Heart left ventricle (tissue), 16 donors: ENCODE results near the gene ARPC3. TPM values are rescaled to one million over a fixed set of nuclear protein-coding genes. Genes with fewer than 3 reads are reported as not detected.
"Not testable (repeated sequence)": the region's sequence is repeated elsewhere in the genome, so short reads cannot be mapped to it uniquely, and the experiment has no call there.

Experiments used
- ATAC-seq, 4 donors: fragments of 200-7000 bp; cut with Tn5 transposase; one replicate each; pipeline ENCODE4 v1.9.1; 2020 to 2022; ENCODE audit warnings: moderate library complexity in 4 of 4, mild to moderate bottlenecking in 3 of 4, moderate number of reproducible peaks in 1 of 4
- DNase-seq, 5 donors: peaks; one replicate each; pipeline ENCODE4 v3.0.0-alpha.2; 2020
- H3K27ac ChIP-seq, 12 donors: fragments of 200-600 bp; sonication (generic) in 4 of 12; one replicate each; pipeline versions ENCODE4 v1.5.0 to v1.8.0; 2016 to 2022; ENCODE audit warnings: mild to moderate bottlenecking in 2 of 12
- H3K27me3 ChIP-seq, 9 donors: fragments of 200-600 bp; sonication (generic) in 2 of 9; one replicate each; pipeline versions ENCODE4 v1.5.1 to v1.8.0; 2016 to 2022; ENCODE audit warnings: mild to moderate bottlenecking in 3 of 9
- H3K36me3 ChIP-seq, 9 donors: fragments of 200-600 bp; sonication (generic) in 2 of 9; one replicate each; pipeline versions ENCODE4 v1.5.0 to v1.8.0; 2018 to 2022; ENCODE audit warnings: mild to moderate bottlenecking in 2 of 9
- H3K4me1 ChIP-seq, 12 donors: fragments of 200-600 bp; sonication (generic) in 4 of 12; one replicate each; pipeline versions ENCODE4 v1.5.0 to v1.8.0; 2016 to 2022; ENCODE audit warnings: mild to moderate bottlenecking in 3 of 12
- H3K4me3 ChIP-seq, 12 donors: fragments of 200-600 bp; sonication (generic) in 4 of 12; one replicate each; pipeline versions ENCODE4 v1.5.0 to v1.8.0; 2017 to 2022; ENCODE audit warnings: mild to moderate bottlenecking in 9 of 12, moderate library complexity in 4 of 12
- H3K9me3 ChIP-seq, 12 donors: fragments of 200-600 bp; sonication (generic) in 4 of 12; one replicate each; pipeline versions ENCODE4 v1.5.0 to v1.8.0; 2016 to 2022; ENCODE audit warnings: mild to moderate bottlenecking in 1 of 12
- CTCF ChIP-seq, 12 donors: fragments of 200-600 bp; sonication (generic) in 4 of 12; IDR thresholded peaks; one replicate each; pipeline versions ENCODE4 v1.5.0 to v1.8.0; 2018 to 2022; ENCODE audit warnings: antibody characterized with exemption in 12 of 12, mild to moderate bottlenecking in 5 of 12
- POLR2A ChIP-seq, 2 donors: fragments of 450-650 bp; IDR thresholded peaks; one replicate each; pipeline ENCODE4 v1.6.1; 2017; ENCODE audit warnings: antibody characterized with exemption in 2 of 2, mild to moderate bottlenecking in 2 of 2, moderate library complexity in 2 of 2
- WGBS, 4 donors: extraction: QIAGEN DNeasy Blood & Tissue Kit in 2 of 4; methylation state at CpG; one replicate each; pipeline versions ENCODE4 v1.1.5 to v1.1.7; 2013 to 2018; 5-methylcytosine and 5-hydroxymethylcytosine counted together
- intact Hi-C, 10 donors: fragments of 100-400 bp; cut with DNase I; formaldehyde crosslinking; loops; one replicate each; pipeline versions ENCODE4 v1.11.1 to v1.14.2; 2022
- polyA plus RNA-seq, 2 donors: library from polyadenylated mRNA; stranded (reverse); fragments of 200-250 nt; gene quantifications; one replicate each; pipeline ENCODE4 v1.2.3, GENCODE V29; 2013
- total RNA-seq, 9 donors: library from RNA; depleted of rRNA in 2 of 9; stranded (reverse); fragments of >200 nt in 2 of 9; fragmentation: NEBNext Ultra II Directional in 3 of 9; extraction: Animal tissue kit (Norgen Biotek cat#: 25700) in 3 of 9; gene quantifications; one replicate each; pipeline versions ENCODE4 v1.1.0 to v1.2.4, GENCODE V29; 2016 to 2023
- donor health status: ischemic (EF 13 %, LVEDD 7.1; RV severe dilation, severe dysfunction).
- donor health status: healthy with polysubstance abuse.
- donor health status: DM: no; HTN: yes; CAD: no.
- donor health status: DM: no; HTN: no; CAD: no.
- donor health status: ischemic (EF 25% LVEDD 6.9; RV normal size, moderate dysfunction).
- donor health status: ischemic (EF 25% LVEDD 5.7; RV mildly dilated, moderate dysfunction).
- donor health status: healthy.
- donor health status: DM: yes; HTN: yes; CAD: no.
- donor health status: ischemic (EF 35%, LVEDD 5.7; RV mildly dilated, moderate dysfunction).
- donor health status: nonischemic (EF 11% LVEDD 7.7; RV severe dilation, severe dysfunction).
- donor health status: DM: yes; HTN: yes; CAD: no.
- donor health status: PGD.
- donor health status: ischemic (EF 29% LVEDD 5.4; RV normal size, mild dysfunction).
- donor health status: nonischemic (EF 23%, LVEDD 6.1; RV moderate dilation, normal function).

The ARPC3 gene
- total and polyA plus RNA-seq, 11 donors: 77.2 to 251 (median 134) TPM

DNA sequence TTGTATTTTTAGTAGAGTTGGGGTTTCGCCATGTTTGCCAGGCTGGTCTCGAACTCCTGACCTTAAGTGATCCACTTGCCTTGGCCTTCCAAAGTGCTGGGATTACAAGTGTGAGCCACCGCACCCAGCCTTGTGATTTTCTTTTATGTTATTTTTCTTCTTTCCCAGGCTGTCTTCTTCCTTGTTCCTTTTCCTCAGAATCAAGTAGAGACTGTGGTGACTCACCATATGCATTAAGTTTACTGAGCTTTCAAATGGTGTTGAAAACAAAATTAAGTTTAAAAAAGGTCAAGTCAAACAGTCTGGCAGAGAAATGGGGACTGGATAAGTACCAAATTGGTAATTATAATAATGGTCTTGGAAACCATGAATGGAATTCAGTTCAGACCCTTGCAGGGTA, 5.7 kb downstream of the ARPC3 start:
- no peak for ATAC-seq
- intact Hi-C loops: no loop called here
- Histone ChIP-seq H3K27ac (no peak overlapping the region), H3K4me3 (no peak overlapping the region), H3K9me3 (no peaks in the 10 kb centered on the region), H3K27me3 (no peaks in the 10 kb centered on the region), H3K36me3 (peaks cover 0 to 81% (median 66%) of the 10 kb centered on the region in 9 donors), H3K4me1 (peaks cover 0 to 32% (median 12%) of the 10 kb centered on the region in 12 donors)
- no peak for DNase-seq
- no peak for TF ChIP-seq CTCF (IDR thresholded peaks at IDR 0.05)
- TF ChIP-seq POLR2A (IDR thresholded peaks at IDR 0.05): no peak
- whole genome bisulfite sequencing, 4 donors: 89 to 98% (median 95%) methylated on average over 3 of the region's 3 CpGs

DNA sequence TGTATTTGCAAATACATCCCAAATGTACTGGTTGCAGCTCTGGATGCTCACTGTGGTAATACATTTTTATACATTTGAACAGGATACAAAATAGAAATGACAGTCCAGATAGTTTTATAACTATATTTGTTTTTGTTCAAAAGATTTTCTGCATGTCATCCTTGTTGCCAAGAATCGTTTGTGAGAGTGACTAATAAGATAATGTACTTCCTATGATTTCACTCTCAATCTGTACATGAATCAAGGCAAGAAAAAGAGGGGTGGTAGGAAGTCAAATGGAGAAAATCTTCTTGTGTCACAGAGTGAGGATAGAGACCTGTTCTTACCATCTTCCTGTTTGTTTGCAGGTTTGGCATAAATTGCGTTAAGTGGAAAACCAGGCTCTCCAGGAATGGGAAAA, 13.9 kb downstream of the ARPC3 start:
- peaks cover 0 to 4% (median 0%) of the 10 kb centered on the region in 12 donors for H3K4me1 ChIP-seq
- peaks cover 0 to 76% (median 73%) of the 10 kb centered on the region in 9 donors for H3K36me3 ChIP-seq
- H3K4me3 ChIP-seq: no peak overlapping the region
- no peaks in the 10 kb centered on the region for H3K9me3 ChIP-seq
- TF ChIP-seq POLR2A (IDR thresholded peaks at IDR 0.05) (no peak), CTCF (IDR thresholded peaks at IDR 0.05) (no peak)
- intact Hi-C loops: loop anchor here in 1 of 10 donors (10.0 kb wide), 1 partner anchor 151 kb away; the partner anchor contains the start of gene ATP2A2
- H3K27me3 ChIP-seq: no peaks in the 10 kb centered on the region
- no peak for ATAC-seq
- no peak overlapping the region for H3K27ac ChIP-seq
- WGBS, 4 donors: 54 to 63% (median 58%) methylated on average over 2 of the region's 2 CpGs
- no peak for DNase-seq

GRCh38 chr12:110431957-110432587, 18.1 kb downstream of the ARPC3 start:
- ATAC-seq: no peak
- H3K27ac ChIP-seq: peak overlapping the region in 3 of 12 donors; percentile 39 to 62 (median 55)
- H3K27me3 ChIP-seq: no peaks in the 10 kb centered on the region
- peaks cover 0 to 6% (median 0%) of the 10 kb centered on the region in 12 donors for H3K4me1 ChIP-seq
- no peak for DNase-seq
- 83 to 89% (median 85%) methylated on average over 12 of the region's 12 CpGs for WGBS, 4 donors
- H3K36me3 ChIP-seq: peaks cover 0 to 34% (median 31%) of the 10 kb centered on the region in 9 donors
- H3K9me3 ChIP-seq: no peaks in the 10 kb centered on the region
- intact Hi-C loops: loop anchor here in 7 of 10 donors (1.0 to 10.0 kb wide), 3 partner anchors 147 to 332 kb away; partner anchors contain the start of gene ATP2A2 (in 1 of the 7)
- H3K4me3 ChIP-seq: peak overlapping the region in 11 of 12 donors; percentile 27 to 67 (median 56)
- TF ChIP-seq POLR2A (IDR thresholded peaks at IDR 0.05): no peak
- TF ChIP-seq CTCF (IDR thresholded peaks at IDR 0.05): no peak

- DNase-seq, H3K4me3 ChIP-seq, H3K9me3 ChIP-seq, H3K27me3 ChIP-seq, H3K4me1 ChIP-seq, H3K27ac ChIP-seq: not testable (repeated sequence)
- ATAC-seq: peak in 1 of 4 donors; percentile 35
- 88 to 95% (median 91%) methylated on average over 15 of the region's 15 CpGs for WGBS, 4 donors
- intact Hi-C loops: loop anchor here in 8 of 10 donors (2.0 to 10.0 kb wide), 3 partner anchors 145 to 329 kb away; partner anchors contain the start of gene ATP2A2 (in 1 of the 8)
- peaks cover 0 to 12% (median 8%) of the 10 kb centered on the region in 9 donors for H3K36me3 ChIP-seq
Observed at GRCh38 chr12:110429676-110430075, 20.5 kb downstream of the ARPC3 start.
